Karpas-422 (cell line): ENCODE measurements around the gene WTIP. TPM values are rescaled to one million over a fixed set of nuclear protein-coding genes. Genes with fewer than 3 reads are reported as not detected.

ENCODE experiments used
- DNase-seq: peaks from one replicate; pipeline ENCODE4 v3.0.0-alpha.2; 2015
- H2AFZ ChIP-seq: fragments of 200-600 bp; sonication (generic); 2 replicates; pipeline ENCODE4 v1.6.1; 2014; ENCODE audit warnings: antibody characterized with exemption, low read length, mixed read lengths
- H3K27ac ChIP-seq: fragments of 200-600 bp; sonication (generic); 2 replicates; pipeline ENCODE4 v1.5.1; 2014; ENCODE audit warnings: mild to moderate bottlenecking, low read length, moderate library complexity
- H3K27me3 ChIP-seq: fragments of 200-600 bp; sonication (generic); 2 replicates; pipeline ENCODE4 v1.6.1; 2014; ENCODE audit warnings: low read length, mixed read lengths
- H3K36me3 ChIP-seq: fragments of 200-600 bp; sonication (generic); 2 replicates; pipeline ENCODE4 v1.6.1; 2014; ENCODE audit warnings: low read length, mixed read lengths; ENCODE audit not compliant: insufficient read depth
- H3K4me1 ChIP-seq: fragments of 200-600 bp; sonication (generic); 2 replicates; pipeline ENCODE4 v1.6.1; 2014; ENCODE audit warnings: mild to moderate bottlenecking, low read length, mixed read lengths
- H3K4me2 ChIP-seq: fragments of 200-600 bp; sonication (generic); 2 replicates; pipeline ENCODE4 v1.6.1; 2014; ENCODE audit warnings: low read length, low read depth, mild to moderate bottlenecking; ENCODE audit not compliant: poor library complexity, severe bottlenecking
- H3K4me3 ChIP-seq: fragments of 200-600 bp; sonication (generic); 2 replicates; pipeline ENCODE4 v1.5.1; 2014; ENCODE audit warnings: mild to moderate bottlenecking, antibody characterized with exemption, low read length, mixed read lengths
- H3K79me2 ChIP-seq: fragments of 200-600 bp; sonication (generic); 2 replicates; pipeline ENCODE4 v1.6.1; 2014; ENCODE audit warnings: mild to moderate bottlenecking, low read length, mixed read lengths
- H3K9ac ChIP-seq: fragments of 200-600 bp; sonication (generic); 2 replicates; pipeline ENCODE4 v1.6.0; 2014; ENCODE audit warnings: low read length
- H3K9me2 ChIP-seq: fragments of 200-600 bp; sonication (generic), shearing (Covaris generic); replicated peaks from 2 replicates; pipeline ENCODE4 v1.6.0; 2014; ENCODE audit warnings: mild to moderate bottlenecking, low read length, moderate library complexity; ENCODE audit not compliant: insufficient read depth
- H3K9me3 ChIP-seq: fragments of 300-700, 200-600 bp; sonication (generic); 2 replicates; pipeline ENCODE4 v1.6.1; 2014; ENCODE audit warnings: low read length, mixed read lengths
- H4K20me1 ChIP-seq: fragments of 200-600 bp; sonication (generic); 2 replicates; pipeline ENCODE4 v1.6.1; 2014; ENCODE audit warnings: mild to moderate bottlenecking, antibody characterized with exemption, low read length, low read depth; ENCODE audit not compliant: insufficient read depth
- total RNA-seq: library from RNA; depleted of rRNA; stranded (reverse); fragments of >200 nt; shearing (Covaris generic); gene quantifications from 2 replicates; pipeline ENCODE4 v1.2.3, GENCODE V29; 2014; ENCODE audit warnings: low replicate concordance

WTIP gene
- total RNA-seq, 1 experiment from 2014 or later, result 1.1 TPM

- H3K36me3 ChIP-seq, result no peaks in the 10 kb centered on the region
- H3K27me3 ChIP-seq, result no peaks in the 10 kb centered on the region
- H2AFZ ChIP-seq, result no peak overlapping the region
- H3K4me3 ChIP-seq, result no peak overlapping the region
- H3K4me1 ChIP-seq, result no peaks in the 10 kb centered on the region
- no peaks in the 10 kb centered on the region for H3K79me2 ChIP-seq
- H3K9me2 ChIP-seq, result no peaks in the 10 kb centered on the region
- no peak overlapping the region for H3K27ac ChIP-seq
- H3K9ac ChIP-seq, result no peak overlapping the region
- H4K20me1 ChIP-seq, result no peaks in the 10 kb centered on the region; the same call in 1 of the 2 replicates
- DNase-seq, result no peak
- no peak overlapping the region for H3K4me2 ChIP-seq
- H3K9me3 ChIP-seq, result no peaks in the 10 kb centered on the region
Measured at GRCh38 chr19:34512254-34512822, 30.8 kb downstream of the WTIP start.

- Histone ChIP-seq H3K79me2 (no peaks in the 10 kb centered on the region), H3K27me3 (no peaks in the 10 kb centered on the region), H3K4me1 (no peaks in the 10 kb centered on the region), H3K4me2 (no peak overlapping the region), H3K9ac (no peak overlapping the region), H3K36me3 (no peaks in the 10 kb centered on the region), H3K9me2 (no peaks in the 10 kb centered on the region), H2AFZ (no peak overlapping the region), H4K20me1 (no peaks in the 10 kb centered on the region), H3K27ac (no peak overlapping the region), H3K4me3 (no peak overlapping the region), H3K9me3 (no peaks in the 10 kb centered on the region)
- no peak for DNase-seq
Measured at GRCh38 chr19:34513767-34514166, 32.2 kb downstream of the WTIP start.

- no peaks in the 10 kb centered on the region for H3K36me3 ChIP-seq
- H3K4me3 ChIP-seq, result no peak overlapping the region
- H3K27me3 ChIP-seq, result no peaks in the 10 kb centered on the region
- no peak for DNase-seq
- H3K9ac ChIP-seq, result no peak overlapping the region
- no peaks in the 10 kb centered on the region for H4K20me1 ChIP-seq
- H3K9me2 ChIP-seq, result no peaks in the 10 kb centered on the region
- no peaks in the 10 kb centered on the region for H3K9me3 ChIP-seq
- H2AFZ ChIP-seq, result no peak overlapping the region
- H3K79me2 ChIP-seq, result no peaks in the 10 kb centered on the region
- no peak overlapping the region for H3K27ac ChIP-seq
- no peaks in the 10 kb centered on the region for H3K4me1 ChIP-seq
- H3K4me2 ChIP-seq, result no peak overlapping the region
Measured at GRCh38 chr19:34519602-34520001, 38.0 kb downstream of the WTIP start.

- no peaks in the 10 kb centered on the region for H3K9me2 ChIP-seq
- no peaks in the 10 kb centered on the region for H3K9me3 ChIP-seq
- H3K27ac ChIP-seq, result no peak overlapping the region
- no peak overlapping the region for H3K9ac ChIP-seq
- no peaks in the 10 kb centered on the region for H3K4me1 ChIP-seq
- no peak overlapping the region for H3K4me2 ChIP-seq
- H3K79me2 ChIP-seq, result no peaks in the 10 kb centered on the region
- H2AFZ ChIP-seq, result no peak overlapping the region
- H3K27me3 ChIP-seq, result no peaks in the 10 kb centered on the region
- no peak for DNase-seq
- H3K4me3 ChIP-seq, result no peak overlapping the region
- no peaks in the 10 kb centered on the region for H4K20me1 ChIP-seq
- H3K36me3 ChIP-seq, result no peaks in the 10 kb centered on the region
Measured at GRCh38 chr19:34523408-34523807, 41.9 kb downstream of the WTIP start.

- Histone ChIP-seq H3K9me3 (no peaks in the 10 kb centered on the region), H3K79me2 (no peaks in the 10 kb centered on the region), H3K9me2 (no peaks in the 10 kb centered on the region), H2AFZ (no peak overlapping the region), H3K4me3 (no peak overlapping the region), H3K4me1 (no peaks in the 10 kb centered on the region), H4K20me1 (no peaks in the 10 kb centered on the region), H3K27me3 (no peaks in the 10 kb centered on the region), H3K4me2 (no peak overlapping the region), H3K36me3 (no peaks in the 10 kb centered on the region), H3K27ac (no peak overlapping the region), H3K9ac (no peak overlapping the region)
- DNase-seq, result no peak
Measured at GRCh38 chr19:34525001-34525400, 43.4 kb downstream of the WTIP start.

- no peak for DNase-seq
- Histone ChIP-seq H3K4me1 (no peaks in the 10 kb centered on the region), H4K20me1 (no peaks in the 10 kb centered on the region), H3K36me3 (no peaks in the 10 kb centered on the region), H3K79me2 (no peaks in the 10 kb centered on the region), H2AFZ (no peak overlapping the region), H3K27ac (no peak overlapping the region), H3K4me2 (no peak overlapping the region), H3K9ac (no peak overlapping the region), H3K27me3 (no peaks in the 10 kb centered on the region), H3K9me3 (no peaks in the 10 kb centered on the region), H3K4me3 (no peak overlapping the region), H3K9me2 (no peaks in the 10 kb centered on the region)
Measured at GRCh38 chr19:34534206-34534605, 52.6 kb downstream of the WTIP start.

- Histone ChIP-seq H3K4me2 (no peak overlapping the region), H3K79me2 (no peaks in the 10 kb centered on the region), H3K9me2 (no peaks in the 10 kb centered on the region), H2AFZ (no peak overlapping the region), H3K27me3 (no peaks in the 10 kb centered on the region), H3K27ac (no peak overlapping the region), H3K4me3 (no peak overlapping the region), H3K36me3 (no peaks in the 10 kb centered on the region), H4K20me1 (no peaks in the 10 kb centered on the region), H3K9ac (no peak overlapping the region), H3K9me3 (no peaks in the 10 kb centered on the region; the same call in none of the 2 replicates), H3K4me1 (no peaks in the 10 kb centered on the region)
- no peak for DNase-seq
Measured at GRCh38 chr19:34539396-34539795, 57.8 kb downstream of the WTIP start.

- no peaks in the 10 kb centered on the region; the same call in none of the 2 replicates for H3K9me3 ChIP-seq
- H3K79me2 ChIP-seq, result no peaks in the 10 kb centered on the region
- no peak overlapping the region for H3K9ac ChIP-seq
- no peak overlapping the region for H3K4me2 ChIP-seq
- H3K4me3 ChIP-seq, result no peak overlapping the region
- no peaks in the 10 kb centered on the region for H3K36me3 ChIP-seq
- no peaks in the 10 kb centered on the region for H3K4me1 ChIP-seq
- H2AFZ ChIP-seq, result no peak overlapping the region
- no peak for DNase-seq
- no peak overlapping the region for H3K27ac ChIP-seq
- H4K20me1 ChIP-seq, result no peaks in the 10 kb centered on the region
- no peaks in the 10 kb centered on the region for H3K27me3 ChIP-seq
- H3K9me2 ChIP-seq, result no peaks in the 10 kb centered on the region
Measured at GRCh38 chr19:34540811-34541557, 59.4 kb downstream of the WTIP start.
